Fibroblast of lung (primary cell): ENCODE results near the gene SURF1.

Source experiments
- CTCF ChIP-seq, 2 donors: IDR thresholded peaks in 1 of 2; conservative IDR thresholded peaks in 1 of 2; 1 replicate in 1 of 2; 2 replicates in 1 of 2; pipeline ENCODE4 v1.5.1; 2011 to 2012; ENCODE audit warnings: low read length in 2 of 2, control low read depth in 1 of 2, inconsistent platforms in 1 of 2, low read depth in 1 of 2, mild to moderate bottlenecking in 1 of 2
- EZH2 ChIP-seq: IDR thresholded peaks from 2 replicates; pipeline ENCODE4 v1.5.1; 2012; ENCODE audit warnings: low read length, control low read depth, mild to moderate bottlenecking; ENCODE audit errors: missing control alignments

DNA sequence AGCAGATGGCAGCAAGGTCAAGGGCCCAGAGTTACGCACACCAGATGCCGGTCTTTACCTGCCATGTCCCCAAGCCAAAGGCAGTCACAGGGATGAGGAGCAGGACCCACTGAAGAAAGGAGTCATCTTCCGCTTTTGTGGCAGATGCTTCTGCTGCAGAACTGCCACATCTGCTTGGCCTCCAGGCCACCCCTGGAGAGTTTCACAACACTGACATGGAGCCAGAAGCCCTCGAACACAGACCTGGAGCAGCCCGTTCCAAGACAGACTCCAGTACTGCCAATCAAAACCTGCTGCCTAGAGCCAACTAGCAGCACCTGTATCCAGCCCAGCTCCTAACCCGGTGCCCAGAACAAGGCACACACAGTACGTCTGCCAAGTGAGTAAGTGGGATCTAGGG, 1.5 kb downstream of the SURF1 start:
- TF ChIP-seq CTCF (conservative IDR thresholded peaks at IDR 0.05 in 1 of 2, IDR thresholded peaks at IDR 0.05 in 1 of 2; ENCODE audit: low read depth in 1 of 2, low read length in 2 of 2) (no peak), EZH2 (no peak)
